ENCODE measurements around the gene RAD51C. TPM values are rescaled to one million over a fixed set of nuclear protein-coding genes. Genes with fewer than 3 reads are reported as not detected.
A peak's percentile ranks its signal among the peaks of the same experiment; 100 is the strongest.

The RAD51C gene
- total RNA-seq, 1 donor, result 35.2 TPM

GRCh38 chr17:58661499-58661898 lies 30.9 kb upstream of the RAD51C start:
- TF ChIP-seq, protein P1, sequence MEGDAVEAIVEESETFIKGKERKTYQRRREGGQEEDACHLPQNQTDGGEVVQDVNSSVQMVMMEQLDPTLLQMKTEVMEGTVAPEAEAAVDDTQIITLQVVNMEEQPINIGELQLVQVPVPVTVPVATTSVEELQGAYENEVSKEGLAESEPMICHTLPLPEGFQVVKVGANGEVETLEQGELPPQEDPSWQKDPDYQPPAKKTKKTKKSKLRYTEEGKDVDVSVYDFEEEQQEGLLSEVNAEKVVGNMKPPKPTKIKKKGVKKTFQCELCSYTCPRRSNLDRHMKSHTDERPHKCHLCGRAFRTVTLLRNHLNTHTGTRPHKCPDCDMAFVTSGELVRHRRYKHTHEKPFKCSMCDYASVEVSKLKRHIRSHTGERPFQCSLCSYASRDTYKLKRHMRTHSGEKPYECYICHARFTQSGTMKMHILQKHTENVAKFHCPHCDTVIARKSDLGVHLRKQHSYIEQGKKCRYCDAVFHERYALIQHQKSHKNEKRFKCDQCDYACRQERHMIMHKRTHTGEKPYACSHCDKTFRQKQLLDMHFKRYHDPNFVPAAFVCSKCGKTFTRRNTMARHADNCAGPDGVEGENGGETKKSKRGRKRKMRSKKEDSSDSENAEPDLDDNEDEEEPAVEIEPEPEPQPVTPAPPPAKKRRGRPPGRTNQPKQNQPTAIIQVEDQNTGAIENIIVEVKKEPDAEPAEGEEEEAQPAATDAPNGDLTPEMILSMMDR (IDR thresholded peaks at IDR 0.05; ENCODE audit: insufficient read depth, low read length), result no peak
- H3K4me3 ChIP-seq (ENCODE audit: low read depth, low read length), result no peak overlapping the region
- no peak for DNase-seq (ENCODE audit: low read depth)

DNA sequence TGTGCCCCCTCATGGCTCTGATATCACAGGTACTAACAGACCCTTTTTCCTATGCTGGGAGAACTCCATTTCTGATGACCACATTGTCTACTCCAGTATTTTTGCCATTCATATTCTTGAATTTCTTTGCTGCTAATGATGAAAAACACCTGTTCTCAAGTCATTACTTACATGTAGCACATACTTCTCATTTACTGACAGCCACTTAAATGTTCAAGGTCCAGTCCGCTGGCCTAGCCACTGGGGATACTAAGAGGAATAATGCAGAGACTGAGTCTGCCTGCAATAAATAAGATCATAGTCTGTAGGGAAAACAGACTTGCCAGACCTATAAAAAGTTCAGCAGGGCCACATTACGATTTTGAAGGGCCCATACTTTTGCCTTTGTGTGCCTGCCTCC lies 28.1 kb upstream of the RAD51C start:
- H3K4me3 ChIP-seq (ENCODE audit: low read depth, low read length), result no peak overlapping the region
- TF ChIP-seq, protein P1 (IDR thresholded peaks at IDR 0.05; ENCODE audit: insufficient read depth, low read length), result no peak

GRCh38 chr17:58665946-58666857 lies 26.2 kb upstream of the RAD51C start:
- no peak for DNase-seq (ENCODE audit: low read depth)
- TF ChIP-seq, protein P1 (IDR thresholded peaks at IDR 0.05; ENCODE audit: insufficient read depth, low read length), result no peak
- no peak overlapping the region for H3K4me3 ChIP-seq (ENCODE audit: low read depth, low read length)

More for the DNA sequence above, 28.1 kb upstream of the RAD51C start:
- no peak for DNase-seq (ENCODE audit: low read depth)

DNA sequence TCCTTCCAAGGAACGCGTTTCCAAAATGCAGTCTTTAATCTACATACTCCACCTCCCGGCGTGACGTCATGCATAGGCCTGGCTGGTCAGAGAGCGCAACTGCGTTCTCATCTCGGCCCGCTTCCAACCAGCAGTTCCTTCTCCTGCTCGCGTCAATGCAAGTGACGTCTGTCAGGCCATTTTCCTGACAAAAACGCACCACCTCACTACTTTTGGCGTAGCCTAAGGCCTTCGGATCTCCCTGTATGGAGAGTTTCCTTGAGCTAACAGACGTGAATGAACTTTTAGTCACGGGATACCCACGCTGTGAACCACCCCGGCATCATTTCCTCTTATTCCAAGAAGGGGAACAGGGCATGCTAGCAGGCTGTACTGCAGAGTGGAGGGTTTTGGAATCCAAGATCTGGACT lies 25.5 kb upstream of the RAD51C start:
- peak; percentile 72 for DNase-seq (ENCODE audit: low read depth)

DNA sequence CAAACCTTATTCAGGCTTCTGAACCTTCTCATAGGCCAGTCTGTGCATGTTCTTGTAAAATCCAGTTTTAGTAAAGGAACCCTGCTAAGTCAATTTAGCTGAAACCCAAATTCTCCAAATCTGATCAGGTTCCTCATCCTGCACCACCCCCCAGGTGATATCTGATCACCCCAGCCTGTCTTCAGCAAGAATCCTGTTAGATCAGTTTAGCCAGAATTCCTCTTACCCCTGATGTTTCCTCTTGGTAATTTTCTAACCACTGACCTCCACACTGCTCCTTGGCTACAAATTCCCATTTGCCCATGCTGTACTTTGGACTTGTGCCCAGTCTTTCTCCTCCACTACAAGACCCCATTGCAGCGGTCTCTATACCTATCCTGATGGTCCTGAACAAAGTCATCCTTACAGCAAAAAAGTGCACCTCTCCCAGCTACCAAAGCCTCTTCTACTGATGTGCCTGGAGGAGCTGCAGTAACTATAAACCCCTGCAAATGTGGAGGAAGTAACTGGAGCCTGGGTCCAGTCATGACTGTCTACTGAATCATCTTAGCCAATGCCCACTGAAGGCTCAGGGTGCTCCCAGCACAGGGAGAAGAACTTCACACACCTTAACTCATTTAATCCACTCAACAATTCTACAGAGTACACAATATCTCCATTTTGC lies 24.3 kb upstream of the RAD51C start:
- DNase-seq (ENCODE audit: low read depth), result no peak
- no peak overlapping the region for H3K4me3 ChIP-seq (ENCODE audit: low read depth, low read length)
- TF ChIP-seq, protein P1 (IDR thresholded peaks at IDR 0.05; ENCODE audit: insufficient read depth, low read length), result no peak

More for the DNA sequence above, 25.5 kb upstream of the RAD51C start:
- H3K4me3 ChIP-seq (ENCODE audit: low read depth, low read length), result no peak overlapping the region
- TF ChIP-seq, protein P1 (IDR thresholded peaks at IDR 0.05; ENCODE audit: insufficient read depth, low read length), result no peak

DNA sequence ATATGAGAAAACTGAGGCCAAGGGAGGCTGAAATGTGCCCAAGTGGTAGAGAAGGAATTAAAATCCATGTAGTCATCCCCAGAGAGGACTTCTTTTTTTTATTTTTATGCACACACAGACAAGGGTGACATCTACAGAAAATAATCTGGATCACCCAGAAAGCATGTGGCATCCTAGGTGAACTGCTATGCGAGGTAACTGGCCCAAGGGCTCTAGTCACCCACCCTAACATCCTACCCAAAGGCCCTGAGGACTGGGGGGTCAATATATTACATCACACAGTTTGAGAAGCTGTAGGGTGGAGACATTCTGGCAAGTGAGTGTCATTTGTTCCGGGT lies 23.8 kb upstream of the RAD51C start:
- H3K4me3 ChIP-seq (ENCODE audit: low read depth, low read length), result no peak overlapping the region
- no peak for DNase-seq (ENCODE audit: low read depth)
- TF ChIP-seq, protein P1 (IDR thresholded peaks at IDR 0.05; ENCODE audit: insufficient read depth, low read length), result no peak

Measured in fibroblast of the aortic adventitia (primary cell).